ENCODE results near the gene CAMTA1.

CAMTA1 gene

DNA sequence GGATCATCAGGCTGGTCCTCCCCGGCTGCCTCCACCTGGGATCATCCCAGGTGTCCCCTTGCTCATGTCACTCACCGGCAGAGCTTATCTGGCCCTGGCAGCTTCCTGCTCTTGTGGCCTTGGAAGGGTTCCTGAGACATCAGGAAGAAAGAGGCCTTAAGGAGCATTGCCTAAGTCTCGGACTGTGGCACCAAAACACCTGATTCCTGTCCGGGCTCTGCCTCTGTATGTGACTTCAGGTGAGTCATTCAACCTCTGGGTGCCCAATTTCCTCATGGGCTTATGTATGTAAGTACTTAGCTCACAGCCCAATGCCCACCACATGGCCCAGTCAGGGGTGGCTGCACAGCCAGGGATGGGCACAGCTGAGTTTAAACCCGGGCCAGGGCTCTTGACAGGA is 729.9 kb downstream of the CAMTA1 start:
- no peak for DNase-seq (ENCODE audit: low spot score)

DNA sequence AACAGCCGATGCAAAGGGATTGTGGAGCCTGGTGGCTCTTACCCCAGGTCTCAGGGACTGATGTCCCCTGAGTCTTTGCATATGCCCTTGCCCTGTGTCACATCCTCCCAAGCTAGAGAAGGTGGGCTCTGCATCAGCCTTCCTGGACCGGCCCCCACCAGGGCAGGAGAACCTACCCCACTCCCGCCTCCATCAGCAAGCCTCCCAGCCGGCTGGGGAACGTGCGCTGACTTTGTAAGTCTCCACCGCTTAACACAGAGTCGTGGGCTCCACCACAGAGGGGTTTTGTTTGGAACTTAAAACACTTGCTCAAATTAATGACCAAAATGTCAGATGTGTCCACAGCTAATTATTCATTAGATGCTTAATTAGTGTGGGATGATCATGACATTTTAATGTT is 730.6 kb downstream of the CAMTA1 start:
- DNase-seq (ENCODE audit: low spot score), result no peak

DNA sequence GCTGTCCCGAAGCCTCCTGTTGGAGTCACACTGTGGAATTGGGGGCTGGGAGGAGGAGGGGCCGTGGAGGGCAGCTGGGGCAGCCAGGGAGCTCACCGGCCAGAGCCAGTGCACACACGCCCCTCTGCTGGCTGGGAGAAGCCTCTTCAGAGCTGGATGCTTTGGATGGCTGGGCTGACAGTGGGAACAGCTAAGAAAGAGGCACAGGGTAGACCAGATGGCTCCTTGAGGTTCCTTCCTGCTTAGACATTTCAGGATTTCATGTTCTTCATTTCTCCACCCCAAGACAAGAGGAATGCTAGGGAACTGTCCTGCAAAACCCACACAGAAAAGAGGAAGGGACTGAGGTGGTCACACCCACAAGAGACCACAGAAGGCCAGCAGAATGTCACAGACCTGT is 731.1 kb downstream of the CAMTA1 start:
- DNase-seq (ENCODE audit: low spot score), result no peak

GRCh38 chr1:7516929-7517328 is 731.7 kb downstream of the CAMTA1 start:
- no peak for DNase-seq (ENCODE audit: low spot score)

GRCh38 chr1:7517611-7518330 is 732.5 kb downstream of the CAMTA1 start:
- no peak for DNase-seq (ENCODE audit: low spot score)

GRCh38 chr1:7518411-7518810 is 733.2 kb downstream of the CAMTA1 start:
- DNase-seq (ENCODE audit: low spot score), result no peak

DNA sequence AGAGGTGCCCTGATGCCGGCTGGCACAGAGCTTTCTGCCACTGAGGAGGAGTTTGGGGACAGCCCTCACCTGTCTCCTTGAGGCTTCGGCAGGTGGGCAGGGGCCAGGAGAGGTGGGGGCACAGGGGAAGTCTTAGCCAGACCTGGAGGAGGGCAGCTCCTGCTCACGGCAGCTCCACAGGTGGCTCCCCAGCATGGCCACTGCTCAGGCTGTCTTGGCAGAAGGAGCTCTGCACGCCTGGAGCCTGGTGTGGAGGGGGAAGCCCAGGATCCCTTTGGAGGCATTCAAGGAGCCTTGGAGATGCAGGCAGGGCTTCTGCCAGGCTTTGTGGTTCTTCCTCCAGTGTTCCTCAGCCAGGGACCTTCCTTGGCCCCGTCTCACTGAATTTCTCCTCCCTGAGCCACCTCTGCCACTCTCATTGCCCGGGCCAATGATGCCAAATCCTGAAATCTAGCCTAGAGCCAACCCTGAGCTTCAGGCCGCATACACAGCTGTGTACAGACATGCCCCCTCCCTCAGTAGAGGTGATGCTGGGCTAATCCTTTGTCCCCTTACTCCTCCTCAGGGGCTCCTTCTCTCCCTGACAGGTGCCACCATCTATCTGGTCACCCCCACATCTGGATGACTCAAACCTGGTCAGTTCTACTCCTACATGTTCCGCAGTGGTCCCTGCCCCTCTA is 734.1 kb downstream of the CAMTA1 start:
- DNase-seq (ENCODE audit: low spot score), result no peak

- peak; percentile 43 for DNase-seq (ENCODE audit: low spot score)
Observed at GRCh38 chr1:7519861-7520395, 734.7 kb downstream of the CAMTA1 start.

GRCh38 chr1:7520496-7520895 is 735.2 kb downstream of the CAMTA1 start:
- no peak for DNase-seq (ENCODE audit: low spot score)

DNA sequence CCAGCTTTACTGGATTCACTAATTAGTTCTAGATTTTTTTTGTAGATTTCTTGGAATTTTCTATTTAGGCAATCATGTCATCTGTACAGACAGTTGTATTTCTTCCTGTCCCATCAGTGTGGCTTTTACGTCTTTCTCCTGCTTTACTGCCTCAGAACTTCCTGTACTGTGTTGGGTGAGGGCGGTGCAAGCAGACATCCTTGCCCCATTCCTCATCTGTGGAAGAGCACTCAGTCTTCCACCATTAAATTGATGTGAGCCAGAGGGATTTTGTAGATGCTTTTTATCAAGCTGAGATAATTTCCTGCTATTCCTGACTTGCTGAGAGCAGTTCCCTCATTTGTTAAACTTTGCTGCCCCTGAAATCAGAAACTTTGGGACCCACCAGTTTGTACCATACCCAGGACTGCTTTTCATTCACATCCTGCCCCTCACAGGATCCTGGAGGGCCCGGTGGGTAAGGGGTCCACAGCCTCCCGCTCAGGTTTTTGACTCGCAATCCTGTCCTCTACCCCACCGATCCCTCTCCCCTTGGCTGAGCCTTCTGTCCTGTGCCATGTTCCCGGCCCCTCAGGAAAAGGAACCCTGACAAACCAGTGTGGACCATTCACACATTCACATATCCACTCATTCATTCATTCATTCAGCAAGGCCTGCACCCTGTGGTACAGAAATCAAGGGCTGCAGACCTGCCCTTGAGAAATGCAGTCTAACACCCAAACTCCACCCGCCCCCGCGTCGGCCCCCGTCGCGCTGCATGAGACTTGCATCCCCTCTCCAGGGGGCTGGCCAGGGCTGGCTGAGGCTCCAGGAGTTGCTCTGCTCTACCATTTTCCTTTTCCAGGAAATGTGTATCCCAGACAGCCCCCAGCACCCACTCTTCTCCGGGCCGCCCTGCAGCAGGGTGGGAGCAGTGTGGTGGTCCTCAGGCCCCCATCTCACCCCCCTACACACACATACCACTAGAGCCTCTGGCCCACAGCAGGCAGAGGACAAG is 739.4 kb downstream of the CAMTA1 start:
- no peak for DNase-seq (ENCODE audit: low spot score)

- DNase-seq (ENCODE audit: low spot score), result no peak
Observed at GRCh38 chr1:7525338-7526063, 740.2 kb downstream of the CAMTA1 start.

DNA sequence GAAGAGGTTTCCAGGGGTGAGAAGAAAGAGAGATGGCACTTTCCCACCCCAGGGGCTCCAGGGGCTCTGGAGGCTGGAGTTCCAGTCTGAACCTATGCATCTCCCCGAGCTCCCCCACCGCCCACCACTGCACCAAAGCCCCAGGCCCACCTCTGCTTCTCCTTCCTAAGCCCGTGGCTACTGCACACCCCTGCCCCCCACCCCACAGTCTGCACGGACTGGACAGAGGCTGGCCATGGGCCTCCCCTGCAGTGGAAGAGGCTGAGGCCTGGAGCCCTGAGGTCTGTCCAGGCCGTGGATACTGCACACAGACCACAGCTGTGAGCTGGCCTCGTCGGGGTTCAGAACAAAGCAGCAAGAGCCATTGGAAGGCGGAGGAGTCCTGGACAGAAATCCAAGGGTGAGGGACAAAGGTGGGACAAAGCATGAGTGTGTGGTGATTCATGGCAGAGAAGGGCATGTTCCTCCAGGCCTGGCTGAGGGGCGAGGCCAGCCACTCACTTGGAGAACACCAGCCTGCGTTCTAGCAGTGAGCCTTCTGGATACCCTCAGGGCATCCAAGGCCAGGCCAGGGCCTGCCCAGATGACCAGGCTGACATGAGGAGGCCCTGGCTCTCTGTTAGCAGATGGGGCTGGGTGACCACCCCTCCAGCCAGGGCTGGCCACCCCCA is 741.1 kb downstream of the CAMTA1 start:
- no peak for DNase-seq (ENCODE audit: low spot score)

DNA sequence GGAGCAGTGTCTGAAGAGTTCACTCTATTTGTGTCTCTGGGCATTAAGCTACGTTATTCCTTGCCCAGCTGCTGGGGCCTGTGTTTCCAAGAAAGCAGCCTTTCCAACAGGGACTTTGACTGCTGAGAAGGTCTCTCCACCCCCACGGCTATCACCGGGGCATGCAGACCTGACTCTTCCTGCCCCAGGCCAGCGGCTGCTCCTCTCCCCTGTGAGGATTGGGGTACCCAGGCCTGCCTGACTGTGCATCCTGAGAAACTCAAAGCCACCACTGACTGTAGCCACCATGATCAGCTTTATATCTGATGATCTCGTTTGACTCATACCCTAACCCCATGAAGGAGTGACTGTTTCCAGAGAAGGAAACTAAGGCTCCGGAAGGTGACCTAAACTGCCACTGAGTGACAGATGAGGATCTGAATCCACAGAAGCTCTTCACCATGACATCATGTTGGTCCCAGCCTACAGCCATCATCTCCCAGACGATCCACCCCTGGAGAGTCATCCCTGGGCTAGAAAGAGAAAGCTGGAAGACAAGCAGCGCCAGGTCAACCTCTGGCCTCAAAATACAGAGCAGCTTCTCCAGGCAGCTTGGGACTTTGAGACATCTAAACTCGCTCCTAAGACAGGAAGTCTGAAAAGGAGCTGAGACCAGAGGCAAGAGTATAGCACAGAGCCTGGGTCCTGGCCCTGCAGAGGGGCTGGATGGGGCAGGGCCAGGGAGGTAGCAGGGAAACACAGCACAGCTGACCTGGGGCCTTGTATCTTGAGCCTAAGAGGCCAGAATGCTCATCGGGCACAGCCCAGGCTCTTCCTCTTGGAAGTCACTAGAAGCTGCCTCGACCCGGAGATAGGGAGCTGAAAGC is 741.8 kb downstream of the CAMTA1 start:
- no peak for DNase-seq (ENCODE audit: low spot score)

- no peak for DNase-seq (ENCODE audit: low spot score)
Observed at GRCh38 chr1:7527733-7528045, 742.4 kb downstream of the CAMTA1 start.

DNA sequence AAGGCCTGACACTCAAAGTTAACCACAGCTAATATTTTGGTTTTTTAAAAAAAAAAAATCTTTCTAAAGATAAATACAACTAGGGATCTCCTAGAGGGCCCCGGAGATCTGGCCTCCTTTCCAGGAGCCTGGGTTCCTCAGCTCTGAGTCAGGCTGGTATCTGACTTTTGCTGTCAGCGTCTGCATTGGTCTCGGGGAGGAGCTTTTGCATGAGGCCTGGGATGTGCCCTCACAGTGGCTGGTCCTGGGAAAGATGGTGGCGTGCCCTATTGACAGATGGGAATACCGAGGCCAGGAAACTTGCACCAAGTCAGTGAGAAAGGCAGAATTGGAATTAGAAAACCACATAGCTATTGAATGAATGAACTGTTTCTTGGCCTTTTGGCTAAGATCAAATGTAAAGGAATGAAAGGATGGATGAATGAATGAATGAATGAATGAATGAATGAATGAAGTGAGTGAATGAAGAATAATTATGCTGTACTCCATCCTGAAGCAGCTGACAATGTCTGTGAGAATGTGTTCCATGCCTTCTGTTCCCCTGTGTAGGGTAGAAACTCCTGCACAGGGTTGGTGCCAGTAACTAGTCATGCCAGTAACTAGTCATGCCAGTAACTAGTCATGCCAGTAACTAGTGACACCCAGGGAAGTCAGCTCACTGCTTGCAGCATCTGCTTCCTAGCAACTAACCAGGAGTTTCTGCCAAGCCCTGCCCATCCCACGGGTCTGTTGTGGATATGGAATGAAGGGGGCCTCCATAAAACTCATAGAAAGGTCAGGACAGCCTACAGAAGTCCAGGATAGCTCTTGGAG is 743.3 kb downstream of the CAMTA1 start:
- DNase-seq (ENCODE audit: low spot score), result no peak

DNA sequence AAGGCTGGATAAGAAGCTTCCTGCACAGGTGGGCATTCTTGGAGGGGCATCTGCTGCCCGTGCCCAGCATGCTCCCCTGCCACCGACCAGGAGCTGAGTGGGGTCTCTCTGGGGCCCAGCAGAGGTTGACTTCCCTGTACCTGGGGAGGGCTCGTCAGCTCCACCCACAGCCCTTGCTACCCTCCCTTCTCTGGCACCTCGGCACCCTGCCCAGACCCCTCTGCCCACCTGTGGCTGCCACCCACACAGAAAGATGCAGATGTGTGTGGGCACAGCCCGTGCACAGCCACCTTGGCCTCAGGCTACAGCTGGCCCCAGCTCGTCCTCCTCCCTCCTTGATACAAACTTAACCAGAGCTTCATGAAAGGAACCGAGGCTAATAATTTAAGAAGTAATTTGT is 744.7 kb downstream of the CAMTA1 start:
- no peak for DNase-seq (ENCODE audit: low spot score)

DNA sequence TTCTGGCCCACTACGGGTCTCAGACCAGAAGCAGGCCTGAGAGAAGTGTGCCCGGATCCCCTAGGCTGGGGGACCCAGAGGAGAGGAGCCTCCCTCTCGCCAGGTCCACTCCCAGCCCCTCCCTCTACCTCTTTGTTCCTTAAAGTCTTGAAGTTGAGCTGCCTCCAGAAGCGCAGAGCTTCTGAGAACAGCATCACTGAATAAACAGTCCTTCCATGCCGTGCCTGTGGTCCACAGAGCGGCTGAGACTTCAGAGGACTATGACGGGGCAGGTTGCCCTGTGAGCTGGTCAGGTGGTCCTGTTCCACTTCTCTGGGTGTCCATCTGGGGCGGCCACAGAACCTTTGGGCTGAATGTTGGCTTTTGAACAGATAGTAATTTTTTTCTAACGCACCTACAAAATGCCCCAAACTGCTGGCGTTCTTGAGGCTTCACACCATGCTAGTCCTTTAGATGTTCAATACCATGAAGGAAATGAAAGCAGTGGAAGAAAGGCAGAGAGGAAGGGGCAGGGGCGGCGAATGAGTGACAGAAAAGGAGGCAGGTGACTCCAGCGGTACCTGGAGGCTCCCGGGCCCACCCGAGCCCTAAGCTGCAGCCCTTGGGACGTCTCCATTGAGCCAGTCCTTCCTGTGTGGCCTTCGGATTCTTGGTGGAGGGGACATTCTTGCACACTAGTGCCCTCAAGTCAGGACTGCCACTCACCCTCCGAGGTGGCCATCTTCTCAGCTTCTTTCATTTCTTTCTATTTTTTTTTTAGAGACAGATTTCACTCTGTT is 746.5 kb downstream of the CAMTA1 start:
- no peak for DNase-seq (ENCODE audit: low spot score)

- DNase-seq (ENCODE audit: low spot score), result no peak
Observed at GRCh38 chr1:7533006-7533405, 747.8 kb downstream of the CAMTA1 start.

Measured in NAMALWA (cell line).